ENCODE results near the gene LAPTM5.

The LAPTM5 gene

GRCh38 chr1:30755334-30755733 is 2.2 kb downstream of the LAPTM5 start:
- no peak for DNase-seq

- no peak for DNase-seq
Measured at GRCh38 chr1:30754684-30755171, 2.8 kb downstream of the LAPTM5 start.

- no peak for DNase-seq
Measured at GRCh38 chr1:30753660-30754123, 3.9 kb downstream of the LAPTM5 start.

GRCh38 chr1:30753118-30753517 is 4.5 kb downstream of the LAPTM5 start:
- DNase-seq: no peak

GRCh38 chr1:30752651-30752908 is 5.0 kb downstream of the LAPTM5 start:
- DNase-seq: no peak

- no peak for DNase-seq
Measured at GRCh38 chr1:30751830-30752650, 5.5 kb downstream of the LAPTM5 start.

GRCh38 chr1:30750731-30751291 is 6.8 kb downstream of the LAPTM5 start:
- DNase-seq: no peak

- no peak for DNase-seq
Measured at GRCh38 chr1:30749691-30750583, 7.6 kb downstream of the LAPTM5 start.

GRCh38 chr1:30748699-30749401 is 8.7 kb downstream of the LAPTM5 start:
- peak; percentile 84 for DNase-seq

GRCh38 chr1:30748098-30748698 is 9.4 kb downstream of the LAPTM5 start:
- peak; percentile 55 for DNase-seq

GRCh38 chr1:30747033-30748008 is 10.3 kb downstream of the LAPTM5 start:
- no peak for DNase-seq

GRCh38 chr1:30746212-30747032 is 11.2 kb downstream of the LAPTM5 start:
- no peak for DNase-seq

- DNase-seq: no peak
Measured at GRCh38 chr1:30745834-30746208, 11.8 kb downstream of the LAPTM5 start.

- DNase-seq: no peak
Measured at GRCh38 chr1:30745156-30745833, 12.3 kb downstream of the LAPTM5 start.

GRCh38 chr1:30744060-30744756 is 13.4 kb downstream of the LAPTM5 start:
- no peak for DNase-seq

- DNase-seq: no peak
Measured at GRCh38 chr1:30743584-30744059, 14.0 kb downstream of the LAPTM5 start.

- DNase-seq: no peak
Measured at GRCh38 chr1:30742963-30743559, 14.5 kb downstream of the LAPTM5 start.

GRCh38 chr1:30742300-30742962 is 15.1 kb downstream of the LAPTM5 start:
- DNase-seq: no peak

Measured in midbrain (tissue), 1 donor.